Stimulated activated CD4-positive, alpha-beta T cell treated with anti-CD3 and anti-CD28 coated beads, Interleukin-1b, Interleukin-23, amount 100 ng/mL, for 48 hours (primary cell): ENCODE measurements around the gene GNG2.

ENCODE experiments used
- DNase-seq: peaks from one replicate; pipeline ENCODE4 v3.0.0-alpha.2; 2020

The GNG2 gene

DNA sequence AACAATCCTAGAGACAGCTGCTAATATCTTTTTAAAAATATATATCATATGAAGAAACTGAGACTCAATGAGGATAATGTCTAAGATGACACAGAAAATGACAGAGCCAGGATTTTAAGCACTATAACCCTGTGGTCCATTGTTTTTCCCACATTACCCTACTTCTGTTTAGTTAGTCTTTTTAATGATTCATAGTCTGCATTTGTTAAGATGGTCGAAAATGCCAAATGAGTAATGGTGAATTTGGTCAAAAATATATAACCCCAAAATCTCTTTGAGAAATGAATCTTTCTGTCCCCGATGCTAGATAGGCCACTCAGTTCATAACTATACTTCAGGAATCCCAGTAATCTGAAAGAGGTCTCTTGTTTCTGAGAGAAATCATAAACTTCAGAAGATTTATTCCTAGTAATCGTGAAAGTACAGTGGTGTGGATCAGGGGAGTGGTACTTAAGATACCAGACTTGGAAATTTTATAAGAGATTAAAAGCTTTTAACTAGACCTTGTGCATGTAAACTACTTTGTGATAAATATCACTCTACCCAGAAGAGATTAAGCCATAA, 139.7 kb downstream of the GNG2 start:
- no peak for DNase-seq

GRCh38 chr14:52000696-52001095, 140.3 kb downstream of the GNG2 start:
- no peak for DNase-seq

- no peak for DNase-seq
These were observed 142.1 kb downstream of the GNG2 start for GRCh38 chr14:52002542-52002941.

DNA sequence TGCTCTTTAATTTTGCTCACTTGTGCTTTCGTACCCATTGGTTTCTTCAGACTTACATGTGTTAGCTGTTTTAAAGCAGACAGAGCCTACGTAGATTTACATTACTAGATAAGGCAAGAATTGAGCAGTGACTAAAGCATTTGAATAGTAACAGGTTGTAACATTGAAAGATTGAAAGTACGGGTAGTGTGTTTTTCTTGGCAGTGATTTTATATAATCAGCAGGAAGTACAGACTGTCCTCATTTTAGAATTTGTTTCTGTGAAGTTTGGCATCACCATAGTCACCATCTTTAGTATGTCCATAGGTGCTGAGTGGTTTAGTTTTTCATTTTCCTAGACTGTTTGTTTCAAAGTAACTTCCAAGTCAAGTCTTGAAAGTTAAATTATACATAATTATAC, 142.9 kb downstream of the GNG2 start:
- DNase-seq = no peak

DNA sequence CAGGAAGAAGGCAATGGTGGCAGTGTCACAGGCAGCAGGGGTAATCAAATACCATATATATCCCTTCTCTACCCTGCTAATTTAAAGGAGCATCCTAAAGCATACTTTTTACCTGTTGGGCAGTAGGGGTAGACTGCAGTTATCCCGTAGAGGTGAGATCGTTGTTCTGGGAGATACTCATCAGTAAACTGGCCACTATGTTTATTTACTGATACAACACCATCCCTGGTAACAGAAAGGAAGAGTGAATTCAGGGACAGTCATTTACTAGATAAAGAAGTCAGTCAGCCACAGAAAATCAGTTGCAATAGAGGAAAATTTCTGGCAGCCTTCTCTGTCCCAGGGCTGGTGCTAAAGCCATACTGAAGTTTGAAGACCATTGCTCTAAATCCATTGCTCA, 145.2 kb downstream of the GNG2 start:
- no peak for DNase-seq

- DNase-seq = no peak
These were observed 145.9 kb downstream of the GNG2 start for GRCh38 chr14:52006361-52006760.

DNA sequence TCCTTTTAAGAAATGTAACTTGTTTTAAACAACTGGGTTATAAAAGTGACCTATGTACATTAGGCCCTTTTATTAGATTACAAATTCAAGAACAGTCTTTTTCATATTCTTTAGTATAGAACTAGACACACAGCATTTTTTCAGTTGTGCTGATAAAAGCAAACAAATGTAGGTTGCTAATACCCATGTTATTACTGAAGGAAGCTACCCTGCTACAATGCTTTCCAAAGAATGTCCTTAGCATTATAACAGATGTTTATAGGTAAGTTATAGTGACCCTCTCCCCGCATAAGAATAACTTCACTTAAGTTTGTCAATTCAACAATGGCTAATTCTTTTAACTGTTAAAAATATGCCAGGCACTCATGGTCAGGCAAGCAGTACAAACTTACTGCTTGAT, 146.8 kb downstream of the GNG2 start:
- no peak for DNase-seq

DNA sequence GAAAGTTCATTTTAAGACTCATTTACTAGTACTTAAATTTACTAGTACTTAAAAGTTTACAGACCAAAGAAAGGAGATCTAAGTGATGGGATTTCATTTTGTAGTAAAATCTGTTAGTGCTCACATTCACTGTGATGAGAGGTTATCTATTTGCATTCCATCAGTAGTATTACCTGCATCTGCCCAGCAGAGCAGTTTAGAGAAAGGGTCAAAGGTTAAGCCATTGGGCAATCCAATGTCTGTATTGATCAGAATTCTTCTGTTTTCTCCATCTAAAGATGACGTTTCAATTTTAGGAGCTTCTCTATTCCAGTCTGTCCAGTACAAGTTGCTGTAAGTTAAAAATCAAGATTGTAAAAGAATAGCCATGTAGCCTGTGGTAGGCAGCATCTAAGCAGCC, 147.2 kb downstream of the GNG2 start:
- DNase-seq = no peak

DNA sequence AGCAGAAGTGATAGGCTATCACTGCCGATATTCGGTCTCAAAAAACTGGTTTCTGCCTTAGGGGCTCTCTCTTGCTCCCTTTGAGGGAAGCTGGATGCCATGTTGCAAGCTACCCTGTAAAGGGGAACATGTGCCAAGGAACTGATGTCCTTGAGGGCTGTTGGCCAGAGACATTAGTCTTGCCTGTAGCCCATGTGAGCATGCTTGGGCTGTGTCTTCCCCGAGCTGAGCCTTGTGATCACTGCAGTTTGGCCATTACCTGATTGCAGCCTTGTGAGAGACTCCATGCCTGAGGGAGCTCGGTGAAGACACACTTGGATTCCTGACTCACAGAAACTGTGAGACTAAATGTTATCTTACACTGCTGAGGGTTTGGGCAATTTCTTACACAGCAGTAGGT, 147.7 kb downstream of the GNG2 start:
- DNase-seq = no peak

- no peak for DNase-seq
These were observed 149.8 kb downstream of the GNG2 start for GRCh38 chr14:52010173-52010693.

- no peak for DNase-seq
These were observed 151.1 kb downstream of the GNG2 start for GRCh38 chr14:52011523-52011922.

DNA sequence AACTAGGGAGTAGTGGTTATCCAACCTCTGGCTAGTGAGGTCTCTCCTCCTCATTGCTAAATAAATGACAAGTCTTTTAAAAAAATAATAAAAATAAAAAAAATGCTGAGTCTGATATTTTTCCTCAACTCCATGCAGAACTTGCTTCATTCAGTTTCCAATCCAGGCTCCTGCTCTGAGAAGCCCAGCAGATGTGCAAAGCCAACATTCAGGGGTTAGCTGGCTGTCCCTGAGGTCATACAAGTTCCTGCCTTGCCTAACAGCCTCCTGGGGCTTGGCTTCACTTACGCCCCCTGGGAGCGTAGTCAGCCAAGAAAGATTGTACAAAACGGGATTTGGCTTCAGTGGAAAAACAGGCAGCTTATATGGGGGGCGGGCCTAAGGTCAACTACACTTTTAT, 152.2 kb downstream of the GNG2 start:
- no peak for DNase-seq

- no peak for DNase-seq
These were observed 153.7 kb downstream of the GNG2 start for GRCh38 chr14:52013984-52014600.

DNA sequence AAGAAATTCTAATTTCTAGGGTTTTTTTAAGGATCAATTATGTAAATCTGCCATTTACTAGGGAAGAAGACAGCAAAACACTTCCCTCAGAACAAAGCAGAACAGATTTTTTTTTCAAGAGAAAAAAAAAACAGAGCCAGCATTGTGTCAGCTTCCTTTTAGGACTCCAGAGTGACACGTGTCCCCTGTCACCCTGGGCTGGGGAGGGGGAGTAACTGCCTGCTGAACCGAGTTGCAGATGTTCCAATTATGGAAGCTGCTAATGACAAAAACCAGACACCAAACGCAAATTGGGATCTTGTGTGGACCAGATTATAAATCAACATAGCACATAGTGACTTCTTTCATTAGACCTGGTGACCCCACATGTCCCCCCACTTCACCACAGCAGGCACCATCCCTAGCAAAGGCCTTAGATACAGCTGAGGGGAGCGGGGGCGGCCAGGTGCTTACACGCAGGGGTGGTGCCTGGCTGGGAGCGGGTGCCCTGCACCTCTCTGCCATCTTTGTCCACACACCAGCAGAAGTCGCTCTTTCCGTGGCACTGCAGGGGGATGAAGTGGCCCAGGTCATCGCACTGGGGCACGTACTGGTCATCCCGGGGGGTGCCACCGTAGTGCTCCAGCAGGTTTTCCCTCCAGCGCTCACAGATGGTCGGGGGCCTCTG, 154.3 kb downstream of the GNG2 start:
- DNase-seq = no peak

- DNase-seq = no peak
These were observed 155.1 kb downstream of the GNG2 start for GRCh38 chr14:52015411-52016030.

DNA sequence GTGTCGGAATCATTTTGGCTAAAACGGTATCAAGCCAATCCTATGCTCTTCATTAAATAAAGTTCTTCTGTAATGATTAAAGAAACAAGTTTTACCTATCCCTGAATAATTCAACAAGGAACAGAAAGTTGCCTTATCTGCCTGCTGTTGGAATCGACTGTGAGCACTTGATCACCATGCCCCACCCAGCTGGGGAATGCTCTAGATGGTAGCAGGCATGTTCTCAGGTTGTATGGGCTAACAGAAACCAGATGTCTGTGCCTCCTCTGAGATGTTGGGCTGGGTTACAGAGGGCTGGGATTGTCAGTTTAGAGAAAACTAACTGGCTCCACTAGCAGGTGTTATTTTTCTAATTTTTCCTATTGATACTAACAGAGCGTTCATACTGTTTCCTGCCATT, 157.8 kb downstream of the GNG2 start:
- DNase-seq = no peak

- DNase-seq = no peak
These were observed 158.6 kb downstream of the GNG2 start for GRCh38 chr14:52018970-52019369.
